ENCODE results near the gene REEP6.

GRCh38 chr19:1473085-1473851 lies 17.7 kb upstream of the REEP6 start:
- no peak for TF ChIP-seq EZH2 (IDR thresholded peaks at IDR 0.05; ENCODE audit: insufficient read depth, poor library complexity, severe bottlenecking)
- no peak for TF ChIP-seq EZH2phosphoT487 (IDR thresholded peaks at IDR 0.05; ENCODE audit: insufficient read depth, low read depth)
